ENCODE results near the gene KBTBD3.
"Not testable (repeated sequence)": the region's sequence is repeated elsewhere in the genome, so short reads cannot be mapped to it uniquely, and the experiment has no call there.

Gene KBTBD3

DNA sequence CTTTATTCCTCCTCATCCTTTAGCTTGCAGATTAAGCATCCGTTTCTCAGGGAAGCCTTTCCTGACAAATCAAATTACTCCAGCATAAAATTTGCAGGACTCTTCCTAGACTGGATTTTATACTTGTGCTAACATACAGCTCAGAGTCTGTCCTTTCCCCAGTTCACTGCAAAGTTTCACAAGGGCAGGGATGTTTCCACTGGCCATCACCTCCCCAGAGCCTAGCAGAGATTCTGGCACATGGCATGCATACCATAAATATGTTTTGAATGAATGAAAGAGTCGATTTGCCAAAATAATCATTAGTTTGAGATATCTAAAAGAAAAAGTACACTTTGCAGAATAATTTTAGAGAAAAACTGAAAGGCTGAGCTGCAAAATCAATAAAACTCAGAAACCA is 65.7 kb downstream of the KBTBD3 start:
- DNase-seq (ENCODE audit: low spot score) = no peak

DNA sequence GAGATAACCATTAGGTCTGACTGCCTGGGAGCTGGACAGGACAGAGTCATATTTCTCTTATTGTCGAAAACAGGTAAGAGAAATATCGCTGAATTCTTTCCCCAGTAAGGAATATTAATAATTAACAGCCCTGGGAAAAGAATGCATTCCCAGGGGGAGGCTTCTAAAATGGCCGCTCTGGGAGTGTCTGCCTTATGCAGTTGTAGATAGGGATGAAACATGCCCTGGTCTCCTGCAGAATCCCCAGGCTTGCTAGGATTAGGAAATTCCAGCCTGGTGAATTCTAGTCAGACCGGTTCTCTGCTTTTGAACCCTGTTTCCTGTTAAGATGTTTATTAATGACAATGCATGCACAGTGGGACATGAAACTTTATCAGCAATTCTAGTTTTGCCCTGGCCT is 74.1 kb downstream of the KBTBD3 start:
- DNase-seq (ENCODE audit: low spot score) = not testable (repeated sequence)

DNA sequence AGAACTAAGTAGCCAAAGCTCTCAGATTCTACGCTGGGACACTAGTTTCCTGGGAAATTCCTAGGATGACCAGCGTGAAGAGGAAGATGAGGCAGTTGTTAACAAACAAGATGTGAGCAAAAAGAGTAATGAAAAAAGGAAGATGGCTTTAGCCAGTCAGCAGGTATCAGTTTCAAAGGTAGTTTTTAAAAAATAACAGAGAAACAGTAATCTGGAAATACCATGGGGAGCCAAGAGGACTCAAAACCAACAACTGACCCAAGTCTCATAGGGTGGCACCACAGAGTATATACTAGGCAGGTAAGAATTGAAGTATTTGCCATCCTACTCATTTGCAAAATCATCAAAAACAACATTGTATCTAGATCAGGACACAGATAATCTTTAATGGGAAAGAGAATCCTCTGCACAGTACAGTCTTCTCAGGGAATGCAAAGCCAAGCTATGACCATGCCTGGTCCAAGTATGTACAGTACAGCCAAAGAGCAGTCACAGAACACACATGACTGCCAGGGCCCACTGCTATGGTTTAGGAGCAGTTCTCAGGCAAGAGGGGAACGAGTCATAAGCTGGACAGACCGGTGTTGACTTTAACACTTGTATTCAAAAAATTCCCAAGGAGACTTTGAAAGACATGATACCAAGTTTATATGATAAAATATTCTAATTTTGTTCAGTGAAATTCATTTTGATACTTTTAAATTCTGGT is 75.7 kb downstream of the KBTBD3 start:
- no peak for DNase-seq (ENCODE audit: low spot score)

All from NAMALWA (cell line).